HUES64 (cell line): ENCODE results near the gene DDX52.

Experiments used
- H3K27ac ChIP-seq: 2 replicates; pipeline ENCODE4 v1.7.0; 2013; ENCODE audit warnings: low read depth, low read length, inconsistent platforms
- H3K27me3 ChIP-seq: 2 replicates; pipeline ENCODE4 v1.6.1; 2013; ENCODE audit warnings: mild to moderate bottlenecking, low read length; ENCODE audit not compliant: insufficient read depth
- H3K36me3 ChIP-seq: 2 replicates; pipeline ENCODE4 v1.6.1; 2013; ENCODE audit warnings: mild to moderate bottlenecking, low read length; ENCODE audit not compliant: insufficient read depth
- H3K4me1 ChIP-seq: 2 replicates; pipeline ENCODE4 v1.6.1; 2013; ENCODE audit warnings: mild to moderate bottlenecking, low read length, moderate library complexity; ENCODE audit not compliant: insufficient read depth
- H3K4me3 ChIP-seq: 2 replicates; pipeline ENCODE4 v1.5.1; 2013; ENCODE audit warnings: mild to moderate bottlenecking, low read length, moderate library complexity
- H3K9ac ChIP-seq: 2 replicates; pipeline ENCODE4 v1.6.1; 2013; ENCODE audit warnings: mild to moderate bottlenecking, low read depth, low read length
- H3K9me3 ChIP-seq: 2 replicates; pipeline ENCODE4 v1.6.1; 2013; ENCODE audit warnings: low read depth, low read length; ENCODE audit not compliant: insufficient read depth
- WGBS: fragments of 150-250, 120-280 bp; methylation state at CpG from one replicate; pipeline ENCODE4 v1.1.7; 2013; ENCODE audit warnings: missing lambda C conversion rate; 5-methylcytosine and 5-hydroxymethylcytosine counted together

The DDX52 gene

DNA sequence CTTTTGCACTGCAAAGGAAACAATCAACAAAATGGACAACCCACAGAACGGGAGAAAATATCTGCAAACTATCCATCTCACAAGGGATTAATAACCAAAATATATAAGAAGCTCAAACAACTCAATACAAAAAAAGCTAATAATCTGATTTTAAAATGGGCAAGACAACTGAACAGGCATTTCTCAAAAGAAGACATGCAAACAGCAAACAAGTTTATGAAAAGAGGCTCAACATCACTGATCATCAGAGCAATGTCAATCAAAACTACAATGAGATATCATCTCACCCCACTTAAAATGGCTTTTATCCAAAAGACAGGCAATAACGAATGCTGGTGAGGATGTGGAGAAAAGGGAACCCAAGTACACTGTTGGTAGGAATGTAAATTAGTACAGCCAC, 68.8 kb downstream of the DDX52 start:
- H3K36me3 ChIP-seq = peaks cover 71% of the 10 kb centered on the region
- no peak overlapping the region for H3K4me3 ChIP-seq
- H3K4me1 ChIP-seq = no peaks in the 10 kb centered on the region
- WGBS = 94% methylated on average over 2 of the region's 2 CpGs
- H3K9me3 ChIP-seq = no peaks in the 10 kb centered on the region
- H3K9ac ChIP-seq = no peak overlapping the region
- no peak overlapping the region for H3K27ac ChIP-seq
- no peaks in the 10 kb centered on the region for H3K27me3 ChIP-seq

DNA sequence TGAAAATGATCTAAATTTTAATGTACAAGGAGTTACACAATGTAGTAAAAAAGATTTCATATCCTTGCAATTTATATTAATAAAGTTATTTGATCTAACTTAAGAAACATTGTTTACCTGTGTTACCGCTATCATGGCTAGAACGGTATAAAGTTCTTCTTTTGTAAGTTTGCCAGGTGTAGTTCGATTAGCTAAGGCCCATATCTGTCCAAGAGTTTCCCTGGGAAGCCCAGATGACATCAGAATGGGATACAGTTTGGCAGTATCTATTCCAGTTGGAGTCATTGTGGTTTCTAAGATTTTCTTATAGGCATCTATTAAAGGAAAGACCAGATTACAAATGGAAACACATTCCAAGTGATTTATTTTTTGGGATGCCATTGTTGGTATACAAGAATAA, 71.6 kb downstream of the DDX52 start:
- no peak overlapping the region for H3K4me3 ChIP-seq
- H3K36me3 ChIP-seq = peaks cover 79% of the 10 kb centered on the region
- H3K4me1 ChIP-seq = no peaks in the 10 kb centered on the region
- WGBS = 97% methylated on average over 3 of the region's 3 CpGs
- no peaks in the 10 kb centered on the region for H3K9me3 ChIP-seq
- H3K27me3 ChIP-seq = no peaks in the 10 kb centered on the region
- no peak overlapping the region for H3K9ac ChIP-seq
- H3K27ac ChIP-seq = no peak overlapping the region

DNA sequence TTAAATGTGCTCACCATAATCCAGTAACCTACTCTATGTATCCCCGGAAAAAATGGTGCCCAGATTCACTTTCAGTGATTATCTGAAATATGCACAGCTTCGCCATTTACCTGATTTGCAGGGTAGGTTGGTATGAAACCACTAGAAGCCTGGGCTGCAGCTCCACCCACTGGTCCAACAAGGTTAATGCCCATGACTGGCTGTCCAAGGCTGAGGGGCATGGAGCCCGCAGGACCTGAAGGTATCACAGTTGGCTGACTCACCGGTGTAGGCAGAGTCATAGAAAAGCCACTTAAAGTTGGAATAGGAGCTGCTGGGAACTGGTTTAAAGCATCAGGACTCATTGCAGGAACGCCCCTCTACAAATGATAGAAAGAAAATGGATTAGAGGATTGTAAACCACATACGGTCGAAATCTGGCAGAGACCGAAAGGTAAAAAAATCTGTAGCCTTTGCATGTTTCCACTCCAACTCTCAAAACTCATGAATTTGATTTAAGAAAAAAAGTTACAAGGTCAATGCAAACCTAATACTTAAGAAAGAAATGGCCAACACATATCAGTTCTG, 72.6 kb downstream of the DDX52 start:
- Histone ChIP-seq H3K27me3 (no peaks in the 10 kb centered on the region), H3K9ac (no peak overlapping the region), H3K4me3 (no peak overlapping the region), H3K9me3 (no peaks in the 10 kb centered on the region), H3K4me1 (no peaks in the 10 kb centered on the region), H3K36me3 (peaks cover 72% of the 10 kb centered on the region), H3K27ac (no peak overlapping the region)
- 95% methylated on average over 8 of the region's 8 CpGs for WGBS

DNA sequence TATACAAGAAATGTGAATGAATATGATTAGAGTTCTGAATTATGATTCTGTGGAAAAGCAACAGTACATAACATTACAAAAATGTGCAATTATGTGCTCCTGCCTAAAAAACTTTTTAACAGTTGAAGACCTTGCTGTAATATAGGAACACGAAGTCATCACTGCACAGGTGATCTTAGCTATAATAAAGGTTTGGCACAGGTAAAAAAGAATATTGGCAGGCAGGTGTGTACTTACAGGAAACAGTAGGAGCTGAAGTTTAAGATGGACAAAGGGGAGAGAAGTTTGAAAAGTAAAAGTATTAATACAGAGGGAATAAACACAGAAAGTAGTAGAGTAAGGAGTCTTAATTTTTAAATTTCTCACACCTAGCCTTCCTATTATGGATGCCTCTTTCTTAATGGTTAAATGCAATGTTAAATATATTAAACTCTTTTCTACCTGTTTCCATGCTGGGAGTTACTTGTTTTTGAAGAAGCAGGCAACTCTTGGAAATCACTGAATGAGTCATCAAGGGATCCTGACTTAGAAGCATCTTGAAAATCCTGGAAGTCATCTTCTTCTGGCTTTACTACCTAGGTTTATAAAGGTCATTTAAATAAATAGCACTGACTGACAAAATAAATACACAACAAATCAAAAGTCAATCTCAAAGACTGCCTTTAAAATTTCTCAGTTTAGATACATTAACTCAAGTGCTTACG, 74.7 kb downstream of the DDX52 start:
- Histone ChIP-seq H3K4me3 (no peak overlapping the region), H3K27ac (no peak overlapping the region), H3K4me1 (no peaks in the 10 kb centered on the region), H3K9me3 (peaks cover 2% of the 10 kb centered on the region; the same call in 1 of the 2 replicates), H3K9ac (no peak overlapping the region), H3K36me3 (peaks cover 64% of the 10 kb centered on the region), H3K27me3 (no peaks in the 10 kb centered on the region)
- over 99% methylated on average over 2 of the region's 2 CpGs for WGBS

DNA sequence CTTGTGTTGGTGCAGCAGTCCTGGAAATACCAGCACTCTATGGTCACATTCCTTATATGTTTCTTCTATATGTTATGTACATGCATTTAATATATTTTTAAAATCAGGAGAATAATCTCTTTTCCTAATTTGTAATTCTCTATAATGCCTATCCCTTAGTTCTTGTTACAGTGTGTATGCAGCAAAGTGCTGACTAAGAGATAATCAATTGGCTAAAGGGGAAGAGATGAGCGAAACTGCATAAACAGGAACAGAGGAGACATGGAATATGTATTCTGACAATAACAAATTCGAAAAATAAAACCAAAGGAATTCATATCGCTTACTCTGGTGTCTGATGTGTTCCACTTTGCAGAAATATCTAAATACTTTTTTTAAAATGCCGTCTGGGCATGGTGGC, 75.7 kb downstream of the DDX52 start:
- no peak overlapping the region for H3K27ac ChIP-seq
- WGBS = 96% methylated on average over 4 of the region's 4 CpGs
- H3K4me3 ChIP-seq = no peak overlapping the region
- no peak overlapping the region for H3K9ac ChIP-seq
- peaks cover 62% of the 10 kb centered on the region for H3K36me3 ChIP-seq
- peaks cover 2% of the 10 kb centered on the region; the same call in 1 of the 2 replicates for H3K9me3 ChIP-seq
- H3K27me3 ChIP-seq = no peaks in the 10 kb centered on the region
- peaks cover 4% of the 10 kb centered on the region for H3K4me1 ChIP-seq

DNA sequence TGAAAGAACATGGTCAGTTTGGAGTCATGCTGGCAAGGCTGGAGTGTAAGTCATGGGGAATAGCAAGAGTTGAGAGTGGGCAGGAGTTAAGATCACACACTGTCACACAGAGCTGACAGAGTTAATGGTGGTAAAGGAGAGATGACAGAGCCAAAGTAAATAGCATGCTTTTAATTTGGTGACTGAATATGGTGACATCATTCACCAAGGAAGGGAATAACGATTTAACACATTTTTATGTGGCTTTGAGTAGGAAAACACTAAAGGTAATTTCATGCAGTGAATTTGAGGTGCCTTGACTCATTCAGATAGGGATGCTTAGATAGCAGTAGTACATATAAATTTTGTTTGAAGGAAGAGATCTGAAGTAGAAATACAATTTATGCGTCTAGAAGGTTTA, 76.1 kb downstream of the DDX52 start:
- Histone ChIP-seq H3K27me3 (no peaks in the 10 kb centered on the region), H3K4me3 (no peak overlapping the region), H3K9me3 (peaks cover 2% of the 10 kb centered on the region; the same call in 1 of the 2 replicates), H3K9ac (no peak overlapping the region), H3K27ac (no peak overlapping the region), H3K36me3 (peaks cover 58% of the 10 kb centered on the region), H3K4me1 (peaks cover 8% of the 10 kb centered on the region)
- 90% methylated on average over 2 of the region's 2 CpGs for WGBS

DNA sequence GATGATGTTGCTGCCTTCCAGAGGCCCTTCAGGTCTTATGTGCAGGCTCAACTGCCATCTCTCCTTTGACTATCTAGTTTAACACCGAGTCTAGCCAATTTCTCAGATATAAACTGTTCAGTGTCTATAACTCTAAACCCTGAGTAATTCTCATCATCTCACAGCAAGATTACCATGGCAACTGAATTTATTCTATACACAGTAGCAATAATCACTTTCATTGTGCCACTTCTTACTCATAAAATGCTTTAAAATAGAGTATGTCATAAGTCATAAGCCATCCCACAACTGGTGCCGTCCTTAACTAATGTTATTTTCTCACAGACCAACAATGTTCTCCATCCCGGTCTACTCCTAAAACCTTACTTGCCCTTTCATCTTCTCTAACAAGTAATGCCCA, 79.0 kb downstream of the DDX52 start:
- Histone ChIP-seq H3K9me3 (peaks cover 2% of the 10 kb centered on the region; the same call in 1 of the 2 replicates), H3K9ac (no peak overlapping the region), H3K27me3 (no peaks in the 10 kb centered on the region), H3K4me3 (no peak overlapping the region), H3K4me1 (peaks cover 13% of the 10 kb centered on the region), H3K36me3 (peaks cover 63% of the 10 kb centered on the region), H3K27ac (no peak overlapping the region)
- WGBS = 95% methylated on average over 3 of the region's 3 CpGs

DNA sequence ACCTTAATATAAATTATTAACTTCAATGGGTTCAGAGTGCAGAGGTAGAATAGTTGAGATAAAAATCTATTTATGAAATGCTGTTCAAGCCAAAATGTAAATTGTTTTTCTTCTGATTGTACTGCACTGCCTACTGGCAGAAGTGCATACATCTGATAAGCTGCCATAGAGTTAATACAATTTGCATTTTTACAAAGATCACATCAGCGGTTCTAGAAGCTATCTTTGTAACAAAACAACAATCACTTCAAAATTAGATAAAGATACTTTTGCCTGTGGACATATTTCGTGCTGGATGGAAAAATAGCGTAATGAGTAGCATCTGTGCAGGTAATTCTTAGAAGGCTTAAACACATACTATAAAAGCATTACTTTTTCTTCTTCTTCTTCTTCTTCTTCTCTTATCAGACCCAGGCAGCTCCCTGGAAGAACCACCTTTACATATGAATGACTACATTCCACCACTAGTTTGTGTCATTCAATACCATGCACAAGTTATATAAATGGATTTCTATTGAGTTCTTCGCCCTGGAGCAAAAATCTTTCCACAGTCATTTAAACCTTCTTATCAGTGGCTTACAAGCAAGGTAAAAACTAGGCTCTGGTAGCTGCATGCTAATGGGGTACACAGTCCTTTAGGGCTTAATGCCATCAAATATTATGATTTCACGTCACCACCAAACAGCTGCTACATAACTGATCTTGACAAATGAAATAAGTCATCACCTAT, 81.1 kb downstream of the DDX52 start:
- no peak overlapping the region for H3K27ac ChIP-seq
- peaks cover 2% of the 10 kb centered on the region; the same call in 1 of the 2 replicates for H3K9me3 ChIP-seq
- no peaks in the 10 kb centered on the region for H3K27me3 ChIP-seq
- H3K4me3 ChIP-seq = no peak overlapping the region
- H3K36me3 ChIP-seq = peaks cover 63% of the 10 kb centered on the region
- no peak overlapping the region for H3K9ac ChIP-seq
- H3K4me1 ChIP-seq = peaks cover 13% of the 10 kb centered on the region
- 93% methylated on average over 5 of the region's 5 CpGs for WGBS
